ENCODE data around the gene PTGES2.
A peak's percentile ranks its signal among the peaks of the same experiment; 100 is the strongest.

PTGES2 gene

DNA sequence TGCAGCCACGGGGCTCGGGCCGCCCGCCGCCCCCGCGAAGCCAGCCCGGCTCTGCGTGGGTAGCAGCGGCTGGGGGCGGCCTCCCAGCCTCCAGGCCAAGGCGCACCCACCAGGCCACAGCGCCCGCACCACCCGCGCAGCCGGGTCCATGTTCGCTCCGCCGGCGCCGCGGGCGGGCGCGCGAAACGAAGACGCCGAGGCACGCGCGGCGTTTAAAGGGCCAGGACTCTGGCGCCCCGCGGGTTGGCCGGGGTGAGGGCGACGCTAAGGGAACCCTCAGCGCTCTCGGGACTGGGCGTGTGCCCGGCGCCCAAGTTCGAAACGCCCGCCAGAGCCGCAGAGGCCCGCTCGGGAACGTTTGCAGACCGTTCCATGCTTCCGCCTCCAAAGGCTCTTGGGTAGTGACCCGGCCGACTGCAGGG, at the start of gene PTGES2:
TSS of gene PTGES2 (minus strand) at position 162 of the 422 bp plus-strand sequence. CDS start at position 150, 12 bp downstream.
- Histone ChIP-seq H3K27me3 (ENCODE audit: insufficient read depth, low read length) (no peaks in the 10 kb centered on the region), H3K4me3 (ENCODE audit: low read length) (peak within 1 kb of the TSS; percentile 95), H3K36me3 (ENCODE audit: insufficient read depth, low read length) (peaks cover 10% of the 10 kb centered on the region), H2AFZ (ENCODE audit: low read depth, low read length) (peak within 1 kb of the TSS; percentile 99), H3K9me3 (ENCODE audit: low read length) (no peaks in the 10 kb centered on the region), H3K4me1 (ENCODE audit: insufficient read depth, low read length) (peaks cover 22% of the 10 kb centered on the region)

DNA sequence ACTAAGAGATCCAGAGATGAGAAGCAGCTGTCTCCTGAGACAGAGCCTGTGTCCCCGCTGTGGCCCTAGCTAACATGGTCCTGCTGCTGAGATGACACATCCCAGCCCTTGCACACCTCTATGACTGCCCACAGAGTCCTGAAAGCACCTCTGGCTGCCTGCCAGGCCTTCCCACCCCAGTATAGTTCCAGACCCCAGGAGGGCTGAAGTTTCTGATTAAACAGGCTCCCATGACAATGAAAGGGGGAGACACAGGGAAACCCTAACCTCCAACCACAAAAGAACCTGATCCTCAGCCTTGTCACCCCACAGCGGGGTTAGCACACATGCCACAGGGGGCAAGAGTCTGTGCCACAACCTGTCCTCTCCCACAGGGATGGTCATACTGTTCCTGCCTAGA, 48.2 kb upstream of the PTGES2 start:
- peaks cover 20% of the 10 kb centered on the region for H3K9me3 ChIP-seq (ENCODE audit: low read length)
- H2AFZ ChIP-seq (ENCODE audit: low read depth, low read length) = no peak overlapping the region
- H3K4me1 ChIP-seq (ENCODE audit: insufficient read depth, low read length) = no peaks in the 10 kb centered on the region
- no peaks in the 10 kb centered on the region for H3K27me3 ChIP-seq (ENCODE audit: insufficient read depth, low read length)
- H3K4me3 ChIP-seq (ENCODE audit: low read length) = no peak overlapping the region
- peaks cover 77% of the 10 kb centered on the region for H3K36me3 ChIP-seq (ENCODE audit: insufficient read depth, low read length)

DNA sequence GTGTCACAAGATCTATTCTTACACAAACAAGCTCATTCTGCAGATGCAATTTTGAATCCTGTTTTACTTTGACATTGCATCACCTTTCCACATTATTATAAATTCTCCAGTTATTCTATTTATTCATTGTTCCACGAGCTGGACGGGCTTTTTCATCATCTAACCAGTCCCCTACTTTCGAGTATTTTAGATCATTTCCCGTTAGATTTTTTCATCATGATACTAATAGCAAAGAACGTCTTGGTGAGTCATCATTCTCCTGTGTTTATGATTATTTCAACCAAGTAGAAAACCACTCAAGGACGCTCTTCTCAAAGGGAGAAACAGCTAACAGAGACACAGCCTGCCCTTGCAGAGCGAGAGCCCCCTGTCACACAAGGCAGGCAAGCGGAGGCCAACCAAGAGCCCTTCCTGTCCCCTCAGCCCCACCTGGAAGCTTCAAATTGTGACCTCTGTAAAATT, 47.6 kb upstream of the PTGES2 start:
- H3K27me3 ChIP-seq (ENCODE audit: insufficient read depth, low read length) = no peaks in the 10 kb centered on the region
- no peak overlapping the region for H3K4me3 ChIP-seq (ENCODE audit: low read length)
- no peaks in the 10 kb centered on the region for H3K4me1 ChIP-seq (ENCODE audit: insufficient read depth, low read length)
- peaks cover 14% of the 10 kb centered on the region for H3K9me3 ChIP-seq (ENCODE audit: low read length)
- H2AFZ ChIP-seq (ENCODE audit: low read depth, low read length) = no peak overlapping the region
- peaks cover 76% of the 10 kb centered on the region for H3K36me3 ChIP-seq (ENCODE audit: insufficient read depth, low read length)

GRCh38 chr9:128174062-128174461, 46.5 kb upstream of the PTGES2 start:
- H3K36me3 ChIP-seq (ENCODE audit: insufficient read depth, low read length) = peaks cover 77% of the 10 kb centered on the region
- no peak overlapping the region for H2AFZ ChIP-seq (ENCODE audit: low read depth, low read length)
- H3K4me3 ChIP-seq (ENCODE audit: low read length) = no peak overlapping the region
- H3K4me1 ChIP-seq (ENCODE audit: insufficient read depth, low read length) = no peaks in the 10 kb centered on the region
- H3K27me3 ChIP-seq (ENCODE audit: insufficient read depth, low read length) = no peaks in the 10 kb centered on the region
- peaks cover 6% of the 10 kb centered on the region for H3K9me3 ChIP-seq (ENCODE audit: low read length)

GRCh38 chr9:128169925-128170324, 42.4 kb upstream of the PTGES2 start:
- H3K4me3 ChIP-seq (ENCODE audit: low read length) = no peak overlapping the region
- H2AFZ ChIP-seq (ENCODE audit: low read depth, low read length) = no peak overlapping the region
- no peaks in the 10 kb centered on the region for H3K4me1 ChIP-seq (ENCODE audit: insufficient read depth, low read length)
- no peaks in the 10 kb centered on the region for H3K27me3 ChIP-seq (ENCODE audit: insufficient read depth, low read length)
- H3K9me3 ChIP-seq (ENCODE audit: low read length) = no peaks in the 10 kb centered on the region
- H3K36me3 ChIP-seq (ENCODE audit: insufficient read depth, low read length) = peaks cover 66% of the 10 kb centered on the region

GRCh38 chr9:128169492-128169891, 42.0 kb upstream of the PTGES2 start:
- Histone ChIP-seq H3K36me3 (ENCODE audit: insufficient read depth, low read length) (peaks cover 65% of the 10 kb centered on the region), H3K27me3 (ENCODE audit: insufficient read depth, low read length) (no peaks in the 10 kb centered on the region), H3K4me1 (ENCODE audit: insufficient read depth, low read length) (no peaks in the 10 kb centered on the region), H2AFZ (ENCODE audit: low read depth, low read length) (no peak overlapping the region), H3K4me3 (ENCODE audit: low read length) (no peak overlapping the region), H3K9me3 (ENCODE audit: low read length) (no peaks in the 10 kb centered on the region)

DNA sequence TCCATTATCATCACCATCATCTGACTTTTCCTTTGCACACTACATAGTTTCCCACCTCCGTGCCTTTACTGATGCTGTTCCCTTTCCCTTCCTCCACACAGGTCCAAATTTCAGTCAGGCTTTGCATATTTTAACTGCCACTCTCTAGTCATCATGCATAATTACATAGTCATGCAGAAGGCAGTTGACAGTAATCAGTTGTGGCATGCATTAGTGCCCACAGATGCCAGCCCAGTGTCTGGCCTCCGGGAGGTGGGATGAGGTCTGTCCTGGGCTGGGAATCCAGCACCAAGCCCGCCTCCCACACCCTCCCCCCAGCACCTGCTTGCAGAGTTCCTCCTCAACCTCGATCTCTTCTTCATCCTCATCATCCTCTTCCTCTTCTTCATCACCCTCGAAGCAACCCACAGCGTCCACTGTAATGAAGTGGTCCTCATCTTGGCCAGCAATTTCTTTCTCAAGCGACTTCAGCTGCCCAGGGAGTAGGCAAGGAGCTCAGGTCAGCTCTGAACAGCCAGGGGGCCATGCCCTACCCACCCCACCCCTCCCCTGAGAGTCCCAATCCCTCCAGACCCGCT, 41.3 kb upstream of the PTGES2 start:
- Histone ChIP-seq H3K9me3 (ENCODE audit: low read length) (no peaks in the 10 kb centered on the region), H3K27me3 (ENCODE audit: insufficient read depth, low read length) (no peaks in the 10 kb centered on the region), H3K4me1 (ENCODE audit: insufficient read depth, low read length) (no peaks in the 10 kb centered on the region), H3K4me3 (ENCODE audit: low read length) (no peak overlapping the region), H3K36me3 (ENCODE audit: insufficient read depth, low read length) (peaks cover 65% of the 10 kb centered on the region), H2AFZ (ENCODE audit: low read depth, low read length) (no peak overlapping the region)

- no peak overlapping the region for H2AFZ ChIP-seq (ENCODE audit: low read depth, low read length)
- no peaks in the 10 kb centered on the region for H3K4me1 ChIP-seq (ENCODE audit: insufficient read depth, low read length)
- H3K27me3 ChIP-seq (ENCODE audit: insufficient read depth, low read length) = no peaks in the 10 kb centered on the region
- peaks cover 70% of the 10 kb centered on the region for H3K36me3 ChIP-seq (ENCODE audit: insufficient read depth, low read length)
- H3K9me3 ChIP-seq (ENCODE audit: low read length) = no peaks in the 10 kb centered on the region
- no peak overlapping the region for H3K4me3 ChIP-seq (ENCODE audit: low read length)
Measured at GRCh38 chr9:128167209-128167608, 39.7 kb upstream of the PTGES2 start.

DNA sequence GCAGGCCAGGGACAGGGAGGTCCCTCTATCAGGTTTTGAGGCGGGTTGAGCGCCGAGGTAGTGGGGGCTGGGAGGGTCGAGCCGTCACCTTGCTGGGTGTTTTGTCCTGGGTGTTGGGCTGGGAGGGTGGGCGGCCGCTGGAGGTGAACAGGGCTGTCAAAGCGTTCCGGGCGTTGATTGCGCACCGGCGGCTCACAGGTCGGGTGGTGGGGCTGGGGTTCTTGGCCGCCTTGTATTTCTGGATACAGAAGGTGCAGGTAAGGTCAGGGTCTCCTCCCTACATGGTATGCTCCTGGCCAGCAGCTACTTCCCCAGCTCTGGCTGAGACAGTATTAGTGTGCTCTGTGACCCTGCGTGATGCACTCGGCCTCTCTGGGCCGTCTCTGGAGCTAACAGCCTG, 38.6 kb upstream of the PTGES2 start:
- Histone ChIP-seq H3K9me3 (ENCODE audit: low read length) (no peaks in the 10 kb centered on the region), H2AFZ (ENCODE audit: low read depth, low read length) (no peak overlapping the region), H3K4me3 (ENCODE audit: low read length) (no peak overlapping the region), H3K4me1 (ENCODE audit: insufficient read depth, low read length) (peaks cover 2% of the 10 kb centered on the region), H3K27me3 (ENCODE audit: insufficient read depth, low read length) (no peaks in the 10 kb centered on the region), H3K36me3 (ENCODE audit: insufficient read depth, low read length) (peaks cover 72% of the 10 kb centered on the region)

GRCh38 chr9:128164307-128164885, 36.9 kb upstream of the PTGES2 start:
- Histone ChIP-seq H3K27me3 (ENCODE audit: insufficient read depth, low read length) (no peaks in the 10 kb centered on the region), H3K9me3 (ENCODE audit: low read length) (no peaks in the 10 kb centered on the region), H2AFZ (ENCODE audit: low read depth, low read length) (no peak overlapping the region), H3K4me1 (ENCODE audit: insufficient read depth, low read length) (peaks cover 10% of the 10 kb centered on the region), H3K36me3 (ENCODE audit: insufficient read depth, low read length) (peaks cover 60% of the 10 kb centered on the region), H3K4me3 (ENCODE audit: low read length) (no peak overlapping the region)

GRCh38 chr9:128163523-128164306, 36.2 kb upstream of the PTGES2 start:
- Histone ChIP-seq H3K4me1 (ENCODE audit: insufficient read depth, low read length) (peaks cover 10% of the 10 kb centered on the region), H3K9me3 (ENCODE audit: low read length) (no peaks in the 10 kb centered on the region), H3K27me3 (ENCODE audit: insufficient read depth, low read length) (no peaks in the 10 kb centered on the region), H2AFZ (ENCODE audit: low read depth, low read length) (no peak overlapping the region), H3K4me3 (ENCODE audit: low read length) (no peak overlapping the region), H3K36me3 (ENCODE audit: insufficient read depth, low read length) (peaks cover 53% of the 10 kb centered on the region)

DNA sequence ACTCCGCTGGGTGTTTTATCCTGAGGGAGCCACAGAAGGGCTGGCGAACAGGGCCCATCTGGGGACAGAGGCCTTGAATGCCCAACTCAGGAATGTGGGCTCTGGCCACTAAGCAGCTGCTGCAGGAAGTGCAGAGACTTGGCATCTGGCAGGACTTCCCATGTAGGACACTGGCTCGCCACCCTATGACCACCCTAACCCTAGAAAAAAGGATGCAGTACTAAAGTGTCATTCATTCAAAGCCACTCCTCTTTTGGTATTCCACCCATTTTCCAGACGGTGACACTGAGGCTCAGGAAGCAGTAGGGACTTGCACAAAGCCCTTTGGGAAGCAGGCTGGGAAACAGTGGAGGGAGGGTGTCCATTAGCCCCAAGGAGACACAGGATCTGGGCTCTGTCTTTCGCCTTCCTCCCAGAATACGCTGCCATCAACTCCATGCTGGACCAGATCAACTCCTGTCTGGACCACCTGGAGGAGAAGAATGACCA, 35.5 kb upstream of the PTGES2 start:
- peaks cover 10% of the 10 kb centered on the region for H3K4me1 ChIP-seq (ENCODE audit: insufficient read depth, low read length)
- no peak overlapping the region for H3K4me3 ChIP-seq (ENCODE audit: low read length)
- H2AFZ ChIP-seq (ENCODE audit: low read depth, low read length) = no peak overlapping the region
- peaks cover 49% of the 10 kb centered on the region for H3K36me3 ChIP-seq (ENCODE audit: insufficient read depth, low read length)
- no peaks in the 10 kb centered on the region for H3K27me3 ChIP-seq (ENCODE audit: insufficient read depth, low read length)
- no peaks in the 10 kb centered on the region for H3K9me3 ChIP-seq (ENCODE audit: low read length)
